GM19351 (cell line): ENCODE data around the gene ANKRD10.

Experiments
- ATAC-seq: cut with Tn5 transposase; IDR thresholded peaks from one replicate; pipeline ENCODE4 v1.9.1; 2021; ENCODE audit warnings: mild to moderate bottlenecking, moderate library complexity; ENCODE audit not compliant: unreplicated experiment

ANKRD10 gene

GRCh38 chr13:110835721-110836604 is 78.9 kb downstream of the ANKRD10 start:
- ATAC-seq = no peak

- no peak for ATAC-seq
Observed at GRCh38 chr13:110834572-110834971, 80.3 kb downstream of the ANKRD10 start.

GRCh38 chr13:110832531-110832930 is 82.3 kb downstream of the ANKRD10 start:
- no peak for ATAC-seq

GRCh38 chr13:110832205-110832479 is 82.7 kb downstream of the ANKRD10 start:
- no peak for ATAC-seq

- no peak for ATAC-seq
Observed at GRCh38 chr13:110831437-110832204, 83.2 kb downstream of the ANKRD10 start.

- ATAC-seq = no peak
Observed at GRCh38 chr13:110830800-110831371, 84.0 kb downstream of the ANKRD10 start.

- no peak for ATAC-seq
Observed at GRCh38 chr13:110830331-110830730, 84.5 kb downstream of the ANKRD10 start.

- ATAC-seq = no peak
Observed at GRCh38 chr13:110829486-110829885, 85.4 kb downstream of the ANKRD10 start.

- ATAC-seq = no peak
Observed at GRCh38 chr13:110828705-110829104, 86.2 kb downstream of the ANKRD10 start.
